GM20431 (cell line): ENCODE results near the gene TRABD2B.

ENCODE experiments used
- in situ Hi-C: fragments of 300-500 bp; cut with MseI, MboI; formaldehyde crosslinking; loops from one replicate; pipeline ENCODE4 v1.15.0; 2020; ENCODE audit warnings: low sequenced_read_pairs; ENCODE audit not compliant: unreplicated experiment

TRABD2B gene

GRCh38 chr1:47995306-47996050 lies 1.7 kb downstream of the TRABD2B start:
- in situ Hi-C loops, result no loop called here

GRCh38 chr1:47993881-47994625 lies 3.1 kb downstream of the TRABD2B start:
- in situ Hi-C loops, result no loop called here

GRCh38 chr1:47993416-47993740 lies 3.8 kb downstream of the TRABD2B start:
- in situ Hi-C loops, result no loop called here

GRCh38 chr1:47992720-47993415 lies 4.3 kb downstream of the TRABD2B start:
- in situ Hi-C loops, result no loop called here

- in situ Hi-C loops, result no loop called here
Observed at GRCh38 chr1:47991673-47992072, 5.5 kb downstream of the TRABD2B start.

- in situ Hi-C loops, result no loop called here
Observed at GRCh38 chr1:47991187-47991586, 6.0 kb downstream of the TRABD2B start.

- in situ Hi-C loops, result no loop called here
Observed at GRCh38 chr1:47990286-47990685, 6.9 kb downstream of the TRABD2B start.

GRCh38 chr1:47987601-47988000 lies 9.6 kb downstream of the TRABD2B start:
- in situ Hi-C loops, result no loop called here

- in situ Hi-C loops, result no loop called here
Observed at GRCh38 chr1:47986761-47987200, 10.4 kb downstream of the TRABD2B start.

GRCh38 chr1:47985018-47985417 lies 12.2 kb downstream of the TRABD2B start:
- in situ Hi-C loops, result no loop called here

GRCh38 chr1:47984175-47984789 lies 12.9 kb downstream of the TRABD2B start:
- in situ Hi-C loops, result no loop called here

GRCh38 chr1:47983691-47984090 lies 13.5 kb downstream of the TRABD2B start:
- in situ Hi-C loops, result no loop called here

GRCh38 chr1:47981667-47982350 lies 15.4 kb downstream of the TRABD2B start:
- in situ Hi-C loops, result no loop called here

- in situ Hi-C loops, result no loop called here
Observed at GRCh38 chr1:47980501-47980900, 16.7 kb downstream of the TRABD2B start.

GRCh38 chr1:47979724-47980123 lies 17.5 kb downstream of the TRABD2B start:
- in situ Hi-C loops, result no loop called here

GRCh38 chr1:47978486-47978885 lies 18.7 kb downstream of the TRABD2B start:
- in situ Hi-C loops, result no loop called here

- in situ Hi-C loops, result no loop called here
Observed at GRCh38 chr1:47976728-47977127, 20.5 kb downstream of the TRABD2B start.

- in situ Hi-C loops, result no loop called here
Observed at GRCh38 chr1:47976267-47976666, 20.9 kb downstream of the TRABD2B start.

GRCh38 chr1:47975302-47975921 lies 21.8 kb downstream of the TRABD2B start:
- in situ Hi-C loops, result no loop called here
